H1 (cell line): ENCODE measurements around the gene TUT7. TPM values are rescaled to one million over a fixed set of nuclear protein-coding genes. Genes with fewer than 3 reads are reported as not detected.

ENCODE experiments used
- CTCF ChIA-PET: fragments of 300-600 bp; sonication (Branson Sonifier 250); formaldehyde crosslinking; loops from one replicate; lab custom pipeline; 2021; ENCODE audit not compliant: partially characterized antibody; lab: Charles Lee
- POLR2A ChIA-PET: fragments of 300-600 bp; sonication (Branson Sonifier 250); formaldehyde crosslinking; loops from one replicate; lab custom pipeline; 2021; ENCODE audit warnings: inconsistent platforms; ENCODE audit not compliant: partially characterized antibody; lab: Charles Lee
- DNase-seq, 2 experiments: peaks; one replicate each; pipeline versions ENCODE4 v3.0.0 to v3.0.0-alpha.2; 2010 to 2022; ENCODE audit warnings: low spot score in 2 of 2, low read depth in 1 of 2, mixed read lengths in 1 of 2
- FAIRE-seq: peaks from 2 replicates; lab custom pipeline; 2011; peaks lifted over from hg19 to GRCh38; lab: Jason Lieb, UNC
- H2AFZ ChIP-seq: 2 replicates; pipeline ENCODE4 v1.8.1; 2012; ENCODE audit warnings: low read length, inconsistent platforms
- H2AK5ac ChIP-seq: 2 replicates; pipeline ENCODE4 v1.6.1; 2013; ENCODE audit warnings: low read depth, low read length
- H2BK120ac ChIP-seq: replicated peaks from 2 replicates; pipeline ENCODE3; 2013; ENCODE audit warnings: low read depth, low read length, inconsistent platforms
- H2BK12ac ChIP-seq: 2 replicates; pipeline ENCODE4 v1.6.1; 2013; ENCODE audit warnings: low read depth, low read length
- H2BK15ac ChIP-seq: 2 replicates; pipeline ENCODE4 v1.6.1; 2013; ENCODE audit warnings: low read length
- H2BK20ac ChIP-seq: 2 replicates; pipeline ENCODE4 v1.6.1; 2013; ENCODE audit warnings: low read length
- H2BK5ac ChIP-seq: 2 replicates; pipeline ENCODE4 v1.6.1; 2013; ENCODE audit warnings: low read depth, low read length
- H3K14ac ChIP-seq: 2 replicates; pipeline ENCODE4 v1.6.1; 2013; ENCODE audit warnings: inconsistent platforms; ENCODE audit not compliant: insufficient read length
- H3K18ac ChIP-seq: 2 replicates; pipeline ENCODE4 v1.6.1; 2013; ENCODE audit warnings: low read length; ENCODE audit errors: extremely low read depth
- H3K23ac ChIP-seq: 2 replicates; pipeline ENCODE4 v1.6.1; 2013; ENCODE audit warnings: inconsistent platforms; ENCODE audit not compliant: insufficient read length
- H3K23me2 ChIP-seq: 2 replicates; pipeline ENCODE4 v1.6.1; 2013; ENCODE audit warnings: low read depth, low read length
- H3K27ac ChIP-seq: 2 replicates; pipeline ENCODE4 v1.6.1; 2011; ENCODE audit warnings: low read depth, low read length, inconsistent platforms
- H3K27me3 ChIP-seq, 4 experiments: replicated peaks in 1 of 4; 1 replicate in 1 of 4; 2 replicates in 3 of 4; pipeline versions ENCODE4 v1.6.1 to v1.8.1; 2011 to 2013; ENCODE audit warnings: low read length in 3 of 4, mild to moderate bottlenecking in 3 of 4, inconsistent platforms in 2 of 4, mixed read lengths in 2 of 4, moderate library complexity in 1 of 4; ENCODE audit not compliant: control insufficient read depth in 3 of 4, insufficient read depth in 3 of 4; ENCODE audit errors: extremely low read depth in 1 of 4
- H3K36me3 ChIP-seq, 4 experiments: 2 replicates each; pipeline versions ENCODE4 v1.6.1 to v1.8.1; 2011 to 2013; ENCODE audit warnings: mild to moderate bottlenecking in 4 of 4, low read length in 3 of 4, moderate library complexity in 2 of 4, control low read depth in 1 of 4, inconsistent platforms in 1 of 4; ENCODE audit not compliant: insufficient read depth in 4 of 4, control insufficient read depth in 2 of 4
- H3K4ac ChIP-seq: replicated peaks from 2 replicates; pipeline ENCODE3; 2013; ENCODE audit warnings: low read length, low read depth, mixed read lengths, inconsistent platforms; ENCODE audit not compliant: insufficient read length
- H3K4me1 ChIP-seq, 4 experiments: replicated peaks in 1 of 4; 1 replicate in 1 of 4; 2 replicates in 3 of 4; pipeline versions ENCODE4 v1.6.1 to v1.8.1; 2011 to 2013; ENCODE audit warnings: low read length in 3 of 4, inconsistent platforms in 2 of 4, mixed read lengths in 1 of 4; ENCODE audit not compliant: insufficient read depth in 4 of 4, control insufficient read depth in 3 of 4
- H3K4me2 ChIP-seq, 2 experiments: 2 replicates each; pipeline versions ENCODE4 v1.6.1 to v1.8.1; 2011 to 2013; ENCODE audit warnings: low read depth in 2 of 2, low read length in 2 of 2, control low read depth in 1 of 2, inconsistent platforms in 1 of 2, mild to moderate bottlenecking in 1 of 2; ENCODE audit not compliant: insufficient read depth in 1 of 2
- H3K4me3 ChIP-seq, 4 experiments: fragments of 200-600, 300-600 bp in 1 of 4; sonication (generic), shearing (Covaris generic), sonication (Bioruptor Twin) in 1 of 4; 2 replicates each; pipeline versions ENCODE4 v1.5.1 to v1.8.1; 2011 to 2016; ENCODE audit warnings: low read length in 4 of 4, low read depth in 3 of 4, control low read depth in 2 of 4, inconsistent platforms in 2 of 4, mild to moderate bottlenecking in 2 of 4, mixed read lengths in 1 of 4, moderate library complexity in 1 of 4; ENCODE audit not compliant: insufficient read depth in 2 of 4; ENCODE audit errors: extremely low read depth in 1 of 4
- H3K56ac ChIP-seq: replicated peaks from 2 replicates; pipeline ENCODE3; 2013; ENCODE audit warnings: low read depth, mild to moderate bottlenecking, mixed read lengths, low read length, inconsistent platforms; ENCODE audit not compliant: insufficient read length
- H3K79me1 ChIP-seq: 2 replicates; pipeline ENCODE4 v1.6.1; 2013; ENCODE audit warnings: low read depth, low read length, control low read depth
- H3K79me2 ChIP-seq, 2 experiments: 2 replicates each; pipeline versions ENCODE4 v1.6.1 to v1.8.1; 2012 to 2013; ENCODE audit warnings: low read length in 2 of 2, mild to moderate bottlenecking in 2 of 2, inconsistent platforms in 1 of 2; ENCODE audit not compliant: insufficient read depth in 2 of 2, control insufficient read depth in 1 of 2
- H3K9ac ChIP-seq, 4 experiments: replicated peaks in 1 of 4; 1 replicate in 1 of 4; 2 replicates in 3 of 4; pipeline versions ENCODE4 v1.6.1 to v1.8.1; 2011 to 2013; ENCODE audit warnings: low read depth in 3 of 4, low read length in 3 of 4, control low read depth in 2 of 4, mild to moderate bottlenecking in 2 of 4, moderate library complexity in 2 of 4, inconsistent platforms in 1 of 4; ENCODE audit errors: extremely low read depth in 1 of 4
- H3K9me3 ChIP-seq, 2 experiments: 2 replicates each; pipeline versions ENCODE4 v1.6.1 to v1.8.1; 2012 to 2013; ENCODE audit warnings: mild to moderate bottlenecking in 2 of 2, moderate library complexity in 2 of 2, control low read depth in 1 of 2, inconsistent platforms in 1 of 2, low read depth in 1 of 2, low read length in 1 of 2, mixed read lengths in 1 of 2; ENCODE audit not compliant: insufficient read depth in 2 of 2
- H4K20me1 ChIP-seq, 2 experiments: replicated peaks in 1 of 2; 2 replicates each; pipeline versions ENCODE3 to v1.8.1; 2011 to 2013; ENCODE audit warnings: inconsistent platforms in 2 of 2, low read length in 2 of 2, mild to moderate bottlenecking in 1 of 2; ENCODE audit not compliant: insufficient read depth in 2 of 2, control insufficient read depth in 1 of 2
- H4K5ac ChIP-seq: 2 replicates; pipeline ENCODE4 v1.6.1; 2013; ENCODE audit warnings: low read length, low read depth, mixed read lengths, inconsistent platforms; ENCODE audit not compliant: insufficient read length
- H4K8ac ChIP-seq: 2 replicates; pipeline ENCODE4 v1.8.0; 2013; ENCODE audit warnings: mild to moderate bottlenecking, moderate library complexity, low read length, inconsistent platforms; ENCODE audit not compliant: insufficient read depth; ENCODE audit errors: extremely low read depth
- H4K91ac ChIP-seq: replicated peaks from 2 replicates; pipeline ENCODE3; 2013; ENCODE audit warnings: low read length, mixed read lengths, inconsistent platforms; ENCODE audit not compliant: insufficient read length
- ASH2L ChIP-seq: fragments of 200-600, 300-600 bp; sonication (generic); IDR thresholded peaks from one replicate; pipeline ENCODE4 v1.7.1; 2017; ENCODE audit warnings: low read length
- ATF3 ChIP-seq: IDR thresholded peaks from 2 replicates; pipeline ENCODE4 v1.6.1; 2011; ENCODE audit warnings: low read depth, mild to moderate bottlenecking, low read length; ENCODE audit not compliant: insufficient read depth
- CREB1 ChIP-seq: IDR thresholded peaks from 2 replicates; pipeline ENCODE4 v1.6.1; 2012; ENCODE audit warnings: inconsistent platforms
- EP300 ChIP-seq, 2 experiments: IDR thresholded peaks; 1 replicate in 1 of 2; 2 replicates in 1 of 2; pipeline ENCODE4 v1.6.1; 2011 to 2012; ENCODE audit warnings: low read depth in 2 of 2, low read length in 2 of 2, mild to moderate bottlenecking in 2 of 2, borderline replicate concordance in 1 of 2, inconsistent platforms in 1 of 2, moderate library complexity in 1 of 2
- FOSL1 ChIP-seq: IDR thresholded peaks from 2 replicates; pipeline ENCODE4 v1.6.1; 2011; ENCODE audit warnings: mild to moderate bottlenecking, low read depth, low read length, moderate library complexity; ENCODE audit not compliant: insufficient read depth
- JUND ChIP-seq: IDR thresholded peaks from 2 replicates; pipeline ENCODE4 v1.6.1; 2011; ENCODE audit warnings: mild to moderate bottlenecking, improper control_type of control experiment, low read length
- KDM1A ChIP-seq: fragments of 200-600, 300-600 bp; sonication (generic); IDR thresholded peaks from 2 replicates; pipeline ENCODE4 v1.7.1; 2016; ENCODE audit warnings: mild to moderate bottlenecking, low read length, borderline replicate concordance
- MAFK ChIP-seq: IDR thresholded peaks from 2 replicates; pipeline ENCODE4 v1.6.1; 2012; ENCODE audit warnings: low read depth, mild to moderate bottlenecking, improper control_type of control experiment, low read length
- RBBP5 ChIP-seq: IDR thresholded peaks from 2 replicates; pipeline ENCODE4 v1.7.1; 2012; ENCODE audit warnings: low read depth, mild to moderate bottlenecking, inconsistent platforms, low read length, moderate library complexity, borderline replicate concordance
- RNF2 ChIP-seq: fragments of 200-900, 300-1000 bp; sonication (generic); IDR thresholded peaks from 2 replicates; pipeline ENCODE4 v1.7.1; 2016; ENCODE audit warnings: borderline replicate concordance, low read depth, mild to moderate bottlenecking, antibody characterized with exemption, low read length; ENCODE audit not compliant: poor library complexity, severe bottlenecking; ENCODE audit errors: missing control alignments
- RXRA ChIP-seq: IDR thresholded peaks from 2 replicates; pipeline ENCODE4 v1.6.1; 2011; ENCODE audit warnings: low read depth, mild to moderate bottlenecking, low read length, moderate library complexity; ENCODE audit not compliant: insufficient read depth
- SP2 ChIP-seq: IDR thresholded peaks from 2 replicates; pipeline ENCODE4 v1.6.1; 2012; ENCODE audit warnings: mild to moderate bottlenecking, low read length, inconsistent platforms
- SRF ChIP-seq: IDR thresholded peaks from 2 replicates; pipeline ENCODE4 v1.6.1; 2011; ENCODE audit warnings: mild to moderate bottlenecking, low read depth, low read length, moderate library complexity
- WGBS, 2 experiments: shearing (Covaris generic) in 1 of 2; methylation state at CpG; one replicate each; pipeline versions ENCODE4 v1.1.6 to v1.1.7; 2013 to 2015; ENCODE audit warnings: low lambda C conversion rate in 2 of 2, mixed read lengths in 2 of 2, inconsistent platforms in 1 of 2, low coverage in 1 of 2, missing lambda C conversion rate in 1 of 2; ENCODE audit not compliant: insufficient replicate concordance in 2 of 2, insufficient coverage in 1 of 2, insufficient read length in 1 of 2; ENCODE audit errors: extremely low coverage in 1 of 2, missing lambda C conversion rate in 1 of 2; 5-methylcytosine and 5-hydroxymethylcytosine counted together
- polyA plus RNA-seq, 7 experiments: library from polyadenylated mRNA; depleted of rRNA in 3 of 7; stranded (reverse) in 5 of 7; unstranded in 2 of 7; fragments of >200 nt in 5 of 7; fragments of 200-250 nt in 2 of 7; gene quantifications; 1 replicate in 5 of 7; 2 replicates in 1 of 7; 4 replicates in 1 of 7; pipeline versions ENCODE4 v1.2.1 to v1.2.3, GENCODE V29; 2011 to 2013; ENCODE audit warnings: missing spikeins in 2 of 7, mixed read lengths in 2 of 7
- total RNA-seq: library from RNA; stranded (reverse); fragmentation: NEBNext Ultra II Directional; extraction: Animal tissue kit (Norgen Biotek cat#: 25700); gene quantifications from 2 replicates; pipeline ENCODE4 v1.2.1, GENCODE V29; 2021

Gene TUT7
- total and polyA plus RNA-seq, 2 of the 8 experiments (the other 6 are each of a cell fraction or from before 2014, with no cell fraction given): 4.8 to 19.3 TPM

- Histone ChIP-seq H3K4me2 (no peak overlapping the region), H2BK12ac (no peak overlapping the region), H3K4me1 (no peaks in the 10 kb centered on the region; a peak in 2 of 7 replicates), H3K56ac (no peak overlapping the region), H2AK5ac (no peak overlapping the region), H2BK5ac (no peak overlapping the region), H3K14ac (no peak overlapping the region), H3K4ac (no peak overlapping the region), H2AFZ (peak overlapping the region; percentile 28; the same call in 1 of the 2 replicates), H4K8ac (no peak overlapping the region), H3K23ac (no peak overlapping the region), H3K9me3 (no peaks in the 10 kb centered on the region), H2BK15ac (no peak overlapping the region), H3K27me3 (no peaks in the 10 kb centered on the region), H4K20me1 (no peaks in the 10 kb centered on the region), H3K4me3 (no peak overlapping the region), H3K9ac (no peak overlapping the region), H4K91ac (no peak overlapping the region), H4K5ac (no peak overlapping the region), H3K18ac (no peak overlapping the region), H3K27ac (no peak overlapping the region), H3K79me1 (no peaks in the 10 kb centered on the region), H3K79me2 (no peaks in the 10 kb centered on the region), H3K36me3 (no peaks in the 10 kb centered on the region), H2BK120ac (no peak overlapping the region), H2BK20ac (no peak overlapping the region), H3K23me2 (no peaks in the 10 kb centered on the region; the same call in 1 of the 2 replicates)
- FAIRE-seq (no peak), DNase-seq (no peak)
- ChIA-PET CTCF (interaction anchor here (0.9 to 1.5 kb wide), 3 partner anchors 39 to 207 kb away, joined by 3 to 5 read pairs (median 3); no protein-coding TSS in a partner anchor), POLR2A (no interaction called here)
- WGBS, 2 experiments: 83% methylated on average over 2 of the region's 2 CpGs; no CpG with 5 or more reads in 1 of the 2 experiments
- TF ChIP-seq ATF3 (no peak), JUND (no peak), EP300 (IDR thresholded peaks at IDR 0.05; ENCODE audit: borderline replicate concordance in 1 of 2, low read depth in 2 of 2, low read length in 2 of 2) (no peak), CREB1 (no peak), RXRA (no peak), RNF2 (no peak), SP2 (no peak), ASH2L (no peak), SRF (no peak), KDM1A (no peak), FOSL1 (no peak), MAFK (no peak), RBBP5 (no peak)
Measured at GRCh38 chr9:86242071-86242470, 112.1 kb downstream of the TUT7 start.
